ENCODE measurements around the gene ATP10A.

- TF ChIP-seq CTCF (IDR thresholded peaks at IDR 0.05) (no peak), POLR2AphosphoS5 (IDR thresholded peaks at IDR 0.05) (no peak)
Observed at GRCh38 chr15:25785641-25786025, 77.5 kb downstream of the ATP10A start.
